AG04449 (cell line): ENCODE data around the gene EBF4.

Experiments used
- CTCF ChIA-PET: fragments of 350-600 bp; formaldehyde crosslinking; extraction: SDS; loops from one replicate; lab custom pipeline; 2021; ENCODE audit warnings: antibody characterized with exemption; lab: Yijun Ruan, JAX
- POLR2A ChIA-PET: fragments of 400-600, 350-600 bp; formaldehyde crosslinking; extraction: SDS; loops from one replicate; lab custom pipeline; 2020; ENCODE audit warnings: antibody characterized with exemption, inconsistent platforms; lab: Yijun Ruan, JAX
- DNase-seq: peaks from one replicate; pipeline ENCODE4 v3.0.0-alpha.2; 2010; ENCODE audit warnings: low read depth, low spot score
- H3K4me3 ChIP-seq: 2 replicates; pipeline ENCODE4 v1.5.1; 2011; ENCODE audit warnings: low read depth, mild to moderate bottlenecking, control low read depth, low read length
- CTCF ChIP-seq: IDR thresholded peaks from one replicate; pipeline ENCODE4 v1.5.1; 2011; ENCODE audit warnings: mild to moderate bottlenecking, moderate library complexity, low read length, control low read depth, inconsistent platforms; ENCODE audit not compliant: insufficient read depth; ENCODE audit errors: missing control alignments

Gene EBF4

GRCh38 chr20:2692036-2692885 is at the start of gene EBF4:
EBF4 (plus strand) TSS chr20:2692780; CDS start chr20:2693646, 866 bp downstream.
- DNase-seq: no peak
- no peak for TF ChIP-seq CTCF
- CTCF ChIA-PET: interaction anchor here (0.9 to 3.8 kb wide), 5 partner anchors 18 to 309 kb away, joined by 3 to 16 read pairs (median 4); no protein-coding TSS in a partner anchor
- POLR2A ChIA-PET: no interaction called here
- H3K4me3 ChIP-seq: peak within 1 kb of the TSS; percentile 50

- ChIA-PET CTCF (interaction anchor here (0.9 to 3.1 kb wide), 6 partner anchors 12 to 136 kb away, joined by 3 to 12 read pairs (median 4); no protein-coding TSS in a partner anchor), POLR2A (no interaction called here)
- TF ChIP-seq CTCF: no peak
Observed at GRCh38 chr20:2643708-2644107, 48.9 kb upstream of the EBF4 start.

GRCh38 chr20:2651772-2652723 is 40.5 kb upstream of the EBF4 start, which contains the start of gene NOP56:
NOP56 (plus strand) TSS chr20:2652632; CDS start chr20:2652661, 29 bp downstream.
- no peak for TF ChIP-seq CTCF
- ChIA-PET CTCF (interaction anchor here (1.0 to 2.8 kb wide), 3 partner anchors 9 to 130 kb away, joined by 3 to 12 read pairs (median 7); no protein-coding TSS in a partner anchor), POLR2A (interaction anchor here (0.5 to 4.5 kb wide), 16 partner anchors 8 to 590 kb away, joined by 3 to 36 read pairs (median 4); partner anchors contain the start of genes IDH3B and SNRPB)
- no peak for DNase-seq
- H3K4me3 ChIP-seq: peak within 1 kb of the TSS; percentile 90

More at GRCh38 chr20:2643708-2644107, 48.9 kb upstream of the EBF4 start:
- no peak overlapping the region for H3K4me3 ChIP-seq
- no peak for DNase-seq

- no peak for DNase-seq
- H3K4me3 ChIP-seq: peak overlapping the region; percentile 90
- ChIA-PET POLR2A (interaction anchor here (0.6 to 4.5 kb wide), 12 partner anchors 8 to 589 kb away, joined by 3 to 36 read pairs (median 4); partner anchors contain the start of genes IDH3B and SNRPB), CTCF (interaction anchor here (1.0 to 2.8 kb wide), 3 partner anchors 128 to 131 kb away, joined by 7 to 12 read pairs (median 9); no protein-coding TSS in a partner anchor)
- no peak for TF ChIP-seq CTCF
Observed at GRCh38 chr20:2652724-2653555, 39.6 kb upstream of the EBF4 start.
